HEK293 (cell line): ENCODE results near the gene ZNF593.

ENCODE experiments used
- CTCF ChIP-seq: fragments of 450-650 bp; formaldehyde crosslinking; IDR thresholded peaks from 2 replicates; pipeline ENCODE4 v1.5.1; 2016; ENCODE audit warnings: missing biosample characterization, missing genetic modification characterization
- KLF8 ChIP-seq: fragments of 450-650 bp; formaldehyde crosslinking; IDR thresholded peaks from 2 replicates; pipeline ENCODE4 v1.5.1; 2016; ENCODE audit warnings: missing biosample characterization, missing genetic modification characterization
- TCF7L2 ChIP-seq: IDR thresholded peaks from 2 replicates; pipeline ENCODE4 v1.6.1; 2011; ENCODE audit warnings: low read depth, mild to moderate bottlenecking, inconsistent platforms, low read length, moderate library complexity, borderline replicate concordance
- WT1 ChIP-seq: fragments of 450-650 bp; formaldehyde crosslinking; IDR thresholded peaks from 2 replicates; pipeline ENCODE4 v1.5.1; 2016; ENCODE audit warnings: missing biosample characterization, missing genetic modification characterization
- ZBTB7A ChIP-seq: fragments of 450-650 bp; formaldehyde crosslinking; IDR thresholded peaks from 2 replicates; pipeline ENCODE4 v1.5.1; 2016; ENCODE audit warnings: low read depth, missing biosample characterization, missing genetic modification characterization
- ZFP37 ChIP-seq: fragments of 450-650 bp; formaldehyde crosslinking; IDR thresholded peaks from 2 replicates; pipeline ENCODE4 v1.5.1; 2016; ENCODE audit warnings: missing biosample characterization, missing genetic modification characterization
- ZNF785 ChIP-seq: fragments of 450-650 bp; formaldehyde crosslinking; IDR thresholded peaks from 2 replicates; pipeline ENCODE4 v1.5.1; 2016; ENCODE audit warnings: missing biosample characterization, missing genetic modification characterization

GRCh38 chr1:26212726-26213125, 43.0 kb downstream of the ZNF593 start:
- no peak for TF ChIP-seq ZFP37 (tag by site-specific recombination)
- no peak for TF ChIP-seq ZNF785 (tag by site-specific recombination)
- no peak for TF ChIP-seq ZBTB7A (tag by site-specific recombination)
- no peak for TF ChIP-seq WT1
- no peak for TF ChIP-seq CTCF (tag by site-specific recombination)
- no peak for TF ChIP-seq KLF8
- no peak for TF ChIP-seq TCF7L2
